ENCODE results near the gene TCF23. TPM values are rescaled to one million over a fixed set of nuclear protein-coding genes. Genes with fewer than 3 reads are reported as not detected.
"Not testable (repeated sequence)": the region's sequence is repeated elsewhere in the genome, so short reads cannot be mapped to it uniquely, and the experiment has no call there.

TCF23 gene
- total and polyA plus RNA-seq, 2 of the 4 experiments (the other 2 are of a cell fraction) = not detected

- intact Hi-C loops (cut with micrococcal nuclease); H3K23ac ChIP-seq (ENCODE audit: low read depth, low read length); H4K8ac ChIP-seq (ENCODE audit: low read depth in 2 of 2, low read length in 2 of 2); ATAC-seq (ENCODE audit: low read depth); H4K5ac ChIP-seq (ENCODE audit: low read depth, low read length); H3K79me1 ChIP-seq (ENCODE audit: low read depth in 1 of 2, low read length in 2 of 2); H2AK9ac ChIP-seq (replicated peaks; ENCODE audit: low read depth, low read length, poor library complexity); H2BK15ac ChIP-seq (ENCODE audit: low read depth, low read length); H2BK5ac ChIP-seq (ENCODE audit: low read depth, low read length, poor library complexity, severe bottlenecking); H3K18ac ChIP-seq (ENCODE audit: low read depth, low read length); in situ Hi-C loops (cut with MboI; ENCODE audit: low sequenced_read_pairs); H4K91ac ChIP-seq (ENCODE audit: insufficient read depth, low read depth, low read length); H2AK5ac ChIP-seq (ENCODE audit: low read depth, low read length); dilution Hi-C loops (cut with HindIII; ENCODE audit: low sequenced_read_pairs, unreplicated experiment); DNase-seq; H3K27ac ChIP-seq (ENCODE audit: insufficient read depth, low read length); CTCF ChIA-PET; H3K56ac ChIP-seq (ENCODE audit: extremely low read depth, insufficient read depth, low read length); H2BK20ac ChIP-seq (ENCODE audit: low read depth, low read length); H2BK120ac ChIP-seq (ENCODE audit: low read depth, low read length); H3K4me1 ChIP-seq (ENCODE audit: control insufficient read depth, insufficient read depth, low read length); H3K36me3 ChIP-seq (ENCODE audit: control insufficient read depth, insufficient read depth, low read length); BruUV-seq (replicated peaks); H4K20me1 ChIP-seq (ENCODE audit: insufficient read depth, low read length); H3K4ac ChIP-seq (ENCODE audit: low read depth, low read length); POLR2A ChIA-PET (ENCODE audit: unreplicated experiment); H3K9ac ChIP-seq (ENCODE audit: low read depth, low read length); H3K14ac ChIP-seq (replicated peaks; ENCODE audit: low read depth, low read length); H3K4me2 ChIP-seq (ENCODE audit: low read depth, low read length); H2AFZ ChIP-seq (replicated peaks; ENCODE audit: low read length, poor library complexity); H3K9me1 ChIP-seq (ENCODE audit: insufficient read depth, low read length); H3K4me3 ChIP-seq (ENCODE audit: insufficient read depth, low read depth, low read length); H3K9me3 ChIP-seq (ENCODE audit: control insufficient read depth, insufficient read depth, low read length): not testable (repeated sequence)
- H3K27me3 ChIP-seq (ENCODE audit: control insufficient read depth, insufficient read depth, low read length) = peaks cover 41% of the 10 kb centered on the region
- 82% methylated on average over 9 of the region's 24 CpGs; no CpG with 5 or more reads in 1 of the 2 experiments for WGBS, 2 experiments (ENCODE audit: extremely low coverage in 2 of 2, insufficient read length in 1 of 2)
These were observed 38.0 kb upstream of the TCF23 start for GRCh38 chr2:27110603-27111352.

GRCh38 chr2:27111392-27112078, 37.3 kb upstream of the TCF23 start:
- dilution Hi-C loops (cut with HindIII; ENCODE audit: low sequenced_read_pairs, unreplicated experiment); H2BK5ac ChIP-seq (ENCODE audit: low read depth, low read length, poor library complexity, severe bottlenecking); H2AK5ac ChIP-seq (ENCODE audit: low read depth, low read length); H3K4me3 ChIP-seq (ENCODE audit: insufficient read depth, low read depth, low read length); DNase-seq; H2AK9ac ChIP-seq (replicated peaks; ENCODE audit: low read depth, low read length, poor library complexity); H3K9me1 ChIP-seq (ENCODE audit: insufficient read depth, low read length); H2BK120ac ChIP-seq (ENCODE audit: low read depth, low read length); in situ Hi-C loops (cut with MboI; ENCODE audit: low sequenced_read_pairs); H3K4me2 ChIP-seq (ENCODE audit: low read depth, low read length); H4K8ac ChIP-seq (ENCODE audit: low read depth in 2 of 2, low read length in 2 of 2); H3K79me1 ChIP-seq (ENCODE audit: low read depth in 1 of 2, low read length in 2 of 2); H4K20me1 ChIP-seq (ENCODE audit: insufficient read depth, low read length); H3K9ac ChIP-seq (ENCODE audit: low read depth, low read length); H3K23ac ChIP-seq (ENCODE audit: low read depth, low read length); intact Hi-C loops (cut with micrococcal nuclease); H3K18ac ChIP-seq (ENCODE audit: low read depth, low read length); H3K36me3 ChIP-seq (ENCODE audit: control insufficient read depth, insufficient read depth, low read length); H3K14ac ChIP-seq (replicated peaks; ENCODE audit: low read depth, low read length); ATAC-seq (ENCODE audit: low read depth); H3K56ac ChIP-seq (ENCODE audit: extremely low read depth, insufficient read depth, low read length); H3K4me1 ChIP-seq (ENCODE audit: control insufficient read depth, insufficient read depth, low read length); H3K4ac ChIP-seq (ENCODE audit: low read depth, low read length); BruUV-seq (replicated peaks); H3K27ac ChIP-seq (ENCODE audit: insufficient read depth, low read length); H3K9me3 ChIP-seq (ENCODE audit: control insufficient read depth, insufficient read depth, low read length); H2AFZ ChIP-seq (replicated peaks; ENCODE audit: low read length, poor library complexity); H4K91ac ChIP-seq (ENCODE audit: insufficient read depth, low read depth, low read length); H2BK20ac ChIP-seq (ENCODE audit: low read depth, low read length); POLR2A ChIA-PET (ENCODE audit: unreplicated experiment); H4K5ac ChIP-seq (ENCODE audit: low read depth, low read length); H2BK15ac ChIP-seq (ENCODE audit: low read depth, low read length): not testable (repeated sequence)
- CTCF ChIA-PET = interaction anchor here (0.7 kb wide), 1 partner anchor 10 kb away, joined by 3 read pairs; no protein-coding TSS in a partner anchor
- WGBS, 2 experiments (ENCODE audit: extremely low coverage in 2 of 2, insufficient read length in 1 of 2) = 71% methylated on average over 8 of the region's 49 CpGs; no CpG with 5 or more reads in 1 of the 2 experiments
- H3K27me3 ChIP-seq (ENCODE audit: control insufficient read depth, insufficient read depth, low read length) = peaks cover 38% of the 10 kb centered on the region
